ENCODE measurements around the gene ANO6. TPM values are rescaled to one million over a fixed set of nuclear protein-coding genes. Genes with fewer than 3 reads are reported as not detected.

ANO6 gene
- total RNA-seq, 1 donor from 2014 or later, result 64.1 TPM

DNA sequence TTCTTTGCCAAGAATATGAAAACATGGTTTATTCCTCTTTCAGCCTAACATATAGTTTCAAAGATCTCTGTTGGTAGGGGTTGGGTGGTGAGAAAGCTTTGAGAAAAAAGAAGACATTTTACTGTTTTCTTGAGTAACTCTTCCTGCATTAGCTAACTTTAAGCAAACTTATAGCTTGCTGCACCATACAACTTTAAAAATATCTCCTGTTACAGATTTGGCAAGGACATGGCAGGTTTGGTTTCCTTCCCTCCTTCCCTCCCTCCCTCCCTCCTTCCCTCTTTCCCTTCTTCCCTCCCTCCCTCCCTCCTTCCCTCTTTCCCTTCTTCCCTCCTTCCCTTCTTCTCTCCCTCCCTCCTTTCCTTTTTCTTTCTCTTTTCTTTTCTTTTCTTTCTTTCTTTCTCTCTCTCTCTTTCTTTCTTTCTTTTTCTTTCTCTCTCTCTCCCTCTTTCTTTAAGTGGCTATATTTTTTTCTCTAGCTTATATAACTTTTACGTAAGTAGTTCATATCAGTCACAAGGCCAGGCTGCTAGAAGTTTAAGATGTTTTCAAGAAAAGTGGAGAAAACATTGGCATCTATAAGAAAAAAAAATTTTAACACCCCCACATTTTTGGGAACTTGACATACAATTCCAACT is 26.0 kb upstream of the ANO6 start:
- ATAC-seq, result no peak
- Histone ChIP-seq H3K9me3 (no peaks in the 10 kb centered on the region), H3K4me1 (peaks cover 8% of the 10 kb centered on the region), H3K27me3 (ENCODE audit: low read depth) (no peaks in the 10 kb centered on the region), H3K27ac (no peak overlapping the region), H3K36me3 (no peaks in the 10 kb centered on the region), H3K4me3 (no peak overlapping the region)
- no peak for TF ChIP-seq CTCF (IDR thresholded peaks at IDR 0.05)
- no peak for DNase-seq
- intact Hi-C loops (cut with DNase I), result loop anchor here (10.0 kb wide), 1 partner anchor 195 kb away; no protein-coding TSS in a partner anchor

GRCh38 chr12:45191239-45191638 is 24.7 kb upstream of the ANO6 start:
- Histone ChIP-seq H3K27me3 (ENCODE audit: low read depth) (no peaks in the 10 kb centered on the region), H3K4me3 (no peak overlapping the region), H3K4me1 (peaks cover 8% of the 10 kb centered on the region), H3K9me3 (no peaks in the 10 kb centered on the region), H3K27ac (no peak overlapping the region), H3K36me3 (no peaks in the 10 kb centered on the region)
- TF ChIP-seq CTCF (IDR thresholded peaks at IDR 0.05), result no peak
- intact Hi-C loops (cut with DNase I), result no loop called here
- no peak for ATAC-seq
- DNase-seq, result no peak

DNA sequence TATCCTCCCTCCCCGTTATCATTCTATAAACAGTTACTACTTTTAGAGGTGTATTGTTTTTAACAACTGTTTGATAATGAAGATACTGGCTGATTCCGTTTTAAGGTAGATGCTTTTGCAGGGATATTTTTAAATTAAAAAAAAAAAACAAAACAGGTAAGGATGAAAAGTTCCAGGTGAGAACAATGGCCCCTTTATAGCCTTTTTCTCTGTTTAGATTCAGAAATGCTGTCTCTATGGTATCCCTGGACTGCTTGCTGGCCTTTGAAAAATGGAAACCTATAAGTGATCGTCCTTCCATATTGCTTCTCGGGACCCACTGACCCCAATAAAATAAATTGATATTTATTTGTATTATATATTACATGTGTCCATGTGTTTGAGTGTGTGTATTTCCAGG is 23.2 kb upstream of the ANO6 start:
- Histone ChIP-seq H3K4me3 (no peak overlapping the region), H3K27me3 (ENCODE audit: low read depth) (no peaks in the 10 kb centered on the region), H3K27ac (no peak overlapping the region), H3K36me3 (no peaks in the 10 kb centered on the region), H3K9me3 (no peaks in the 10 kb centered on the region), H3K4me1 (peaks cover 8% of the 10 kb centered on the region)
- no peak for DNase-seq
- intact Hi-C loops (cut with DNase I), result no loop called here
- ATAC-seq, result no peak
- TF ChIP-seq CTCF (IDR thresholded peaks at IDR 0.05), result no peak

- no peaks in the 10 kb centered on the region for H3K27me3 ChIP-seq (ENCODE audit: low read depth)
- no peaks in the 10 kb centered on the region for H3K36me3 ChIP-seq
- peak overlapping the region; percentile 13 for H3K4me3 ChIP-seq
- no peak for TF ChIP-seq CTCF (IDR thresholded peaks at IDR 0.05)
- intact Hi-C loops (cut with DNase I), result no loop called here
- ATAC-seq (peak; percentile 75 to 89), DNase-seq (peak; percentile 47)
- no peaks in the 10 kb centered on the region for H3K9me3 ChIP-seq
- peaks cover 26% of the 10 kb centered on the region for H3K4me1 ChIP-seq
- H3K27ac ChIP-seq, result peak overlapping the region; percentile 19
These were observed 15.3 kb upstream of the ANO6 start for GRCh38 chr12:45200491-45201043.

DNA sequence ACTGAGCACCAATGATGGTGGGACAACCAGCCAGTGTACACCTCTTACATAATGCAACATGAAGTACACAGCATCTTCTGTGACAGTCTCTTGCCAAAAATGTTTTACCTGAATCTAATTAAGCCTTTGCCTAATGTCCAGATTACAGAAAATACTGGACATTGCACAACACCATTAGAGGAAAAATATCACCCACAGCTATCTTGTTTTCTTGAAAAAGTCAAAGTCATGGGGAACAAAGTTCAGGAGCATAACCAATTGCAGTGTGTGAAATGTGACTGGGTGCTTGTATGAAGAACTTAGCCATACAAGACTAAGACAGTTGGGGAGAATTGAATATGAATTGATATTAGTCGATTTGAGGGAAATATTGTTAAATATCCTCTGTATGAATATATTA is 12.1 kb upstream of the ANO6 start:
- no peaks in the 10 kb centered on the region for H3K36me3 ChIP-seq
- ATAC-seq, result no peak

More for the DNA sequence above, 12.1 kb upstream of the ANO6 start:
- TF ChIP-seq CTCF (IDR thresholded peaks at IDR 0.05), result no peak
- Histone ChIP-seq H3K27ac (no peak overlapping the region), H3K9me3 (no peaks in the 10 kb centered on the region), H3K4me3 (no peak overlapping the region), H3K4me1 (peaks cover 33% of the 10 kb centered on the region), H3K27me3 (ENCODE audit: low read depth) (no peaks in the 10 kb centered on the region)
- DNase-seq, result no peak
- intact Hi-C loops (cut with DNase I), result no loop called here

Data from lower lobe of right lung (tissue), 2 donors.